Mesothelial cell of epicardium (in vitro differentiated cells): ENCODE measurements around the gene MEGF10. TPM values are rescaled to one million over a fixed set of nuclear protein-coding genes. Genes with fewer than 3 reads are reported as not detected.

Experiments
- DNase-seq, 2 experiments: peaks; one replicate each; pipeline ENCODE4 v3.0.0; 2021; ENCODE audit warnings: low spot score in 2 of 2; ENCODE audit not compliant: unreplicated experiment in 2 of 2
- H3K27ac Mint-ChIP-seq: 2 replicates; pipeline ENCODE4 v1.8.0; 2021; ENCODE audit warnings: mixed read lengths
- H3K27me3 Mint-ChIP-seq: 2 replicates; pipeline ENCODE4 v1.8.0; 2021; ENCODE audit warnings: low read depth, mixed read lengths
- H3K36me3 Mint-ChIP-seq: 2 replicates; pipeline ENCODE4 v1.8.0; 2021; ENCODE audit warnings: mixed read lengths
- H3K4me1 Mint-ChIP-seq: 2 replicates; pipeline ENCODE4 v1.8.0; 2021; ENCODE audit warnings: mixed read lengths
- H3K4me3 Mint-ChIP-seq: 2 replicates; pipeline ENCODE4 v1.8.0; 2021; ENCODE audit warnings: mild to moderate bottlenecking, moderate library complexity, mixed read lengths
- H3K9me3 Mint-ChIP-seq: 2 replicates; pipeline ENCODE4 v1.8.0; 2021; ENCODE audit warnings: mixed read lengths
- CTCF ChIP-seq: fragments of 200-600 bp; sonication (generic); IDR thresholded peaks from one replicate; pipeline ENCODE4 v1.5.0; 2021; ENCODE audit warnings: antibody characterized with exemption; ENCODE audit not compliant: unreplicated experiment
- total RNA-seq: library from RNA; stranded (reverse); gene quantifications from 3 replicates; pipeline ENCODE4 v1.2.1, GENCODE V29; 2021

MEGF10 gene
- total RNA-seq, 1 donor from 2014 or later = 3.0 TPM

- H3K4me1 Mint-ChIP-seq = peaks cover 4% of the 10 kb centered on the region
- H3K27ac Mint-ChIP-seq = no peak overlapping the region
- H3K36me3 Mint-ChIP-seq = no peaks in the 10 kb centered on the region
- H3K9me3 Mint-ChIP-seq = no peaks in the 10 kb centered on the region
- DNase-seq = no peak
- H3K4me3 Mint-ChIP-seq = no peak overlapping the region
- no peaks in the 10 kb centered on the region for H3K27me3 Mint-ChIP-seq
- no peak for TF ChIP-seq CTCF
These were observed 120.4 kb downstream of the MEGF10 start for GRCh38 chr5:127410959-127411358.

GRCh38 chr5:127411381-127411780 is 120.8 kb downstream of the MEGF10 start:
- H3K27me3 Mint-ChIP-seq = no peaks in the 10 kb centered on the region
- no peaks in the 10 kb centered on the region for H3K36me3 Mint-ChIP-seq
- no peak overlapping the region for H3K4me3 Mint-ChIP-seq
- DNase-seq = no peak
- no peaks in the 10 kb centered on the region for H3K9me3 Mint-ChIP-seq
- no peak for TF ChIP-seq CTCF
- H3K27ac Mint-ChIP-seq = no peak overlapping the region
- peaks cover 2% of the 10 kb centered on the region for H3K4me1 Mint-ChIP-seq

- DNase-seq = no peak
- Mint-ChIP-seq H3K4me1 (peaks cover 2% of the 10 kb centered on the region), H3K27ac (no peak overlapping the region), H3K27me3 (no peaks in the 10 kb centered on the region), H3K4me3 (no peak overlapping the region), H3K9me3 (no peaks in the 10 kb centered on the region), H3K36me3 (no peaks in the 10 kb centered on the region)
- no peak for TF ChIP-seq CTCF
These were observed 122.1 kb downstream of the MEGF10 start for GRCh38 chr5:127412698-127413097.

GRCh38 chr5:127415034-127415433 is 124.4 kb downstream of the MEGF10 start:
- DNase-seq = no peak
- H3K27me3 Mint-ChIP-seq = no peaks in the 10 kb centered on the region
- TF ChIP-seq CTCF = no peak
- no peaks in the 10 kb centered on the region for H3K36me3 Mint-ChIP-seq
- H3K4me3 Mint-ChIP-seq = no peak overlapping the region
- H3K9me3 Mint-ChIP-seq = no peaks in the 10 kb centered on the region
- no peak overlapping the region for H3K27ac Mint-ChIP-seq
- peaks cover 6% of the 10 kb centered on the region for H3K4me1 Mint-ChIP-seq

- H3K36me3 Mint-ChIP-seq = no peaks in the 10 kb centered on the region
- no peak overlapping the region for H3K4me3 Mint-ChIP-seq
- H3K27ac Mint-ChIP-seq = no peak overlapping the region
- no peak for TF ChIP-seq CTCF
- no peaks in the 10 kb centered on the region for H3K9me3 Mint-ChIP-seq
- H3K4me1 Mint-ChIP-seq = peaks cover 5% of the 10 kb centered on the region
- H3K27me3 Mint-ChIP-seq = no peaks in the 10 kb centered on the region
- no peak for DNase-seq
These were observed 126.3 kb downstream of the MEGF10 start for GRCh38 chr5:127416906-127417305.

GRCh38 chr5:127417528-127417927 is 126.9 kb downstream of the MEGF10 start:
- peaks cover 5% of the 10 kb centered on the region for H3K4me1 Mint-ChIP-seq
- H3K36me3 Mint-ChIP-seq = no peaks in the 10 kb centered on the region
- no peaks in the 10 kb centered on the region for H3K9me3 Mint-ChIP-seq
- TF ChIP-seq CTCF = no peak
- no peak overlapping the region for H3K4me3 Mint-ChIP-seq
- no peak overlapping the region for H3K27ac Mint-ChIP-seq
- no peaks in the 10 kb centered on the region for H3K27me3 Mint-ChIP-seq
- DNase-seq = no peak
